GM04504 (cell line): ENCODE results near the gene GALNS.
"Not testable (repeated sequence)": the region's sequence is repeated elsewhere in the genome, so short reads cannot be mapped to it uniquely, and the experiment has no call there.

Experiments
- DNase-seq: peaks from one replicate; pipeline ENCODE4 v3.0.0-alpha.2; 2012; ENCODE audit warnings: low read depth

Gene GALNS

DNA sequence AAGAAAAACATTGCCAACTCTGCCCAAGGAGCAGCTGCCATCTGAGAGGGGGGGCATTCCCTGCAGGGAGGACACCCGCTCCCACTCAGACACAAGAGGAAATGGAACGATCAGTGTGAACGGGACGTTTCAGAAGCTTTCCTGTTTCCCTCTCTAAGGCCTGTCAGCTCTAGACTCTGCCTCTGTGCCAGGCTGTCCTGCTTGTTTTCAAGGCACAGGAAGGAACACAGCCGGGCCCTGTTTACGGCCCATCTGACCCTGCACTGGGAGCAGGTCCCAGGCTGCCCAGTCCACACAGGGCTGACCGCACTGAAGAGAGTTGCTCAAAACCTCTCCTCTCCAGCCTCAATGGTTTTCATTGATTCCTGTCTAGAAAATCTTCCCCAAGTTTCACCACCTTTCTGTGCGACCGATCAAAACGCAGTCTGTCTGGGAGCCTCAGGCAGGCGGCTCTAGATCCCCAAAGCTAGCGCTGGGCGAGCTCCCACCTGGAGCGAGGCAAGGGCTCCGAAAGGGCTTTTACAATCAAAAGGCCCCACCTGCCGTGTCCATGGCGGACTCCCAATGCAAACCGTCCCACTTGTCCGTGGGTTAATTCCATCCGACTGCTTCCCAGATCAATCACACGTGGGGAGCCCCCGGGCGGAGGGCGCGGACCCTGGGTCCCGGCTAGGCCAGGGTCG lies 73.2 kb downstream of the GALNS start:
- no peak for DNase-seq

DNA sequence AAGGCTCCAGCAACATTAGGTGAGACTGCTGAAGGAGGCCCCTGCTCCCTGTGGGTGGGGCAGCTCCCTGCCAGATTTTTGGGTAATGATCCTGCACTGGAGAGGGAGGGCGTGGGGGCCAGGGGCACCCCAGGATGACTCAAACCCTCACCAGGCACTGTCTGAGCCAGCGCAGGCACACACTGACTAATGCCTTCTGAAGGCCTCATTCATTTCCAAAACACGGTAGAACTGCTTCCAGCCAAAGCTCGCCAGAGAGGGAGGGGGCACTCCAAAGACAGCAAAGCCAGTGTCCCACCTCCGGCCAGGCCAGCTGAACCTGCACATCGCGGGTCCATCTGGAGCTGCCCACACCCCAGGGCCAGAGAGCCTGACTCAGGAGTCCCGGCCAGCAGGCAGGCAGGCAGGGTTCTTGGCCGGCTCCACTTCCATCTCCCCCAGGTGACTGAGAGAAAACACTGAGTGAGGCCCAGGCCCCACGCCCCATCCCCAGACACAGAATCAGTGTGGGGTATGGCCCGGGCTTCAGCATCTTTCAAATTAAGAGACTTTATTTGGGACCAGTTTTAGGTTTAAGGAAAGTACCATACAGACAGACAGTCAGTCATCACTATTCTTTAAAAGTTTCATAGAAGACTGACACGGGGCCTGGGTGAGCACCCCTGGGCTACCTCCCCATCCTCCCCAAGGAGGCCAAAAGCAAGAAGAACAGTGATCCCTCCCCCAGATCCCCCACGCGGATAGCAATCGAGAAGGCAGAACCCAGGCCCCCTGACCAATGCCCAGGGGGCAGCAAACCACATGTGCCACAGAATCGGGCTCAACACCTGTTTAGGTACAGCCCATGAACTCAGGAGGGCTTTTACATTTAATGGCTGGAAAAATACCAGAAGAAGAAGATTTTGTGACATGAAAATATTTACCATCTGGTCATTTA lies 74.0 kb downstream of the GALNS start:
- DNase-seq, result no peak

DNA sequence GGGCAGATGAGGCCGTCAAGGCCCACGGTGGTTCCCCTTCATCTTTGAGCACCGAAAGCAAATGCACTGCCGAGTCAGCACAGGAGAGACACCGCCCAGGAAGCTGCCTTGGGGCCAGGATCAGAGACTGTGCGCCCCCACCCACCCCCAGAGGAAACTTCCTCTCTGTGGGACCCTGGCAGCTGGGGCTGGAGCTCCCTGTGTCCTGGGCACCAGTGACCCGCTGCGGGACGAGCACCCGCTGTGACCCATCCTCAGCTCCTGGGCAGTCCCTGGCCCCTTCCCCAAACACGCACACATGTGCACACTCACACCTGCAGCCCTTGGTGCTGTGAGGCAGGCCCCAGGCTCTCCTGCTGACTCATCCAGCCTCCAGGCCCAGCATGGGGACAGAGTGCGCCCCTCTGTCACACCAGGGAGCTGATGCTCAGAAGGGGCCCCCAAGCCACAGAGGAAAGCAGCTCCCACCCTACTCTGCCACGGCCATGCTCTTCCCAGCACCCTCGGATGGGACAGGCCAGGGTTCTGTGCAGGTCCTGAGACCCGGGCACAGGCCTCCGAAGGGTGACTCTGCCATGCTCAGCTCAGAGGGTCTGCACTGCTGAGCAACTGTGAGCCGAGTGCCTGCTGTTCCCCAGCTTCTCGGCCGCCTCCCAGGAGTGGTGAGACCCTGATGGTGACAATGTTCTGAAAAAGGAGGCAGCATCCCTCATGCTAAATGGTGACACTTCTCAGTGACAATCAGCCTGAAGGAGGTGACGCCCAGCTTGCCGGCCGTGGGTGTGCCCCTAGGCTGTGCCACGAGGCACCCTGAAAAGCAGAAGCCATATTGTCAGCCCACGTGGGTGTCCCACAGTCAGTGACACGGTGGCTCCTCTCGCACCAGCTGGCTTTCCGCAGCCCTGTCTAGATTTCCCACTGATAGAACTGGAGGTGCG lies 75.3 kb downstream of the GALNS start:
- no peak for DNase-seq

DNA sequence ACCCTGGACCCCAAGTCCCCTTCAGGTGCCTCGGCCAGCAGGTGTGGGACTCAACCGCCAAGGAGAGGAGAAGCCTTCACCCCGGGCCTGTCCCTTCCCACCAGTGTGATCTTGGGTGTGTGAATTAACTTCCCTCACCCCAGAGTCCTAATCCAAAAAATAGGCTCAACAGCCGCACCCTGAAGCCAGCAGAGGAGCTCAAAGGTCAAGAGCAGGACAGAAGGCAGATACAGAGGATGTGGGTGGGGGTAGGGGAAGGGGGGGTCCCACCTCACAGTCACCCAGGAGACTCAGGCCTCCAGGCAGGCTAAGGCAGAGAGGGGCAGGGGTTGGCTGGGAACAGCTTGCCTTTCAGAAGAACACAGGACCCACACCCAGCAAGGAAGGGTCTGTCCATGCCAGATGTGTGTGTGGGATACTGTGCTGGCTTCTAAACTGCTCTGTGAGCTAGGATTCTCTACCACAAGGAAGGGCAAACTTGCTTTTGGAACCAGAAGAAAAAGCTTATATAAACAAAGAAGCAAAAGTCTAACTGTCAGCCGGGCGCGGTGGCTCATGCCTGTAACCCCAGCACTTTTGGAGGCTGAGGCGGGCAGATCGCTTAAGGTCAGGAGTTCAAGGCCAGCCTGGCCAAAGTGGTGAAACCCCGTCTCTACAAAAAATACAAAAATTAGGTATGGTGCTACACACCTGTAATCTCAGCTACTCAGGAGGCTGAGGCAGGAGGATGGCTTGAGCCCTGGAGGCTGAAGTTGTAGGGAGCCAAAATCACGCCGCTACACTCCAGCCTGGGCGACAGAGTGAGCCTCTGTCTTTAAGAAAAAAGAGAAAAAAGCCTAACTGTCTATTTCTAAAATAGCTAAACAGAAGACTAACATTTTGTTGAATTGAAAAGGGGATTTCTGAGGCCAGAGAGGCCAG lies 76.3 kb downstream of the GALNS start:
- DNase-seq, result no peak

DNA sequence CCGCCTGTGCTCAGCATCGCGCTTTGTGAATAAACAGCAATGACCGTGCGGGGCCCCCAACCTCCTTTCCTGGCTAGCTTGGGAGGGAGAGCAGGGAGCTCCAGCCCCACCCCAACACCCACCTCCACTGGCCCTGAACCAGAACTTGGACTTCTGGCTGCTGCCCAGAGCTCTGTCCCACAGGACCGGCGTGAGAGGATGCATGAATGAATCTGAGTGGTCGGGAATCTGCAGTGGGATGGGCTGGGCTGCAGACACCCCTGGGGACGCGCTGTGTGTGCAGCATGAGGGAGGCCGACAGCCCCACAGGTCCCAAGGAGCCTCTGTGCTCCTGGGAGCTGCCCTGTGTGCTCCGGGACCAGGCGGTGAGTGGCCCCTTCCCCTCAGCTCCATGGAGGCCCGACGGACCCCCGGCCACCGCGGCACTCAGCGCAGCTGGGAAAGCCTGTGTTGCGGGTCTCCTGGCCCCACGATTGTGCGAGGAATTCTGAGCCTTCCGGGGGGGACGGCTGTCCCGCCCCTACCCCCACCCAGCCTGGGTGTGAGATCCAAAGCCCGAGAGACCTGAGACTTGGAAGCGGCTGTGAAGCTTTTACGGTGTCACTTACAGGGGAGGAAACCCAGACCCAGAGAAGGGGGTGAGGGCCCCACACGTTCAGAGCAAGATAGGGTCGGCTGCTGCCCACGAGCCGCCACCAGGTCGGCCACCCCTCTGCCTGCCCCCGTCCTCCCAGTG lies 77.2 kb downstream of the GALNS start:
- no peak for DNase-seq

DNA sequence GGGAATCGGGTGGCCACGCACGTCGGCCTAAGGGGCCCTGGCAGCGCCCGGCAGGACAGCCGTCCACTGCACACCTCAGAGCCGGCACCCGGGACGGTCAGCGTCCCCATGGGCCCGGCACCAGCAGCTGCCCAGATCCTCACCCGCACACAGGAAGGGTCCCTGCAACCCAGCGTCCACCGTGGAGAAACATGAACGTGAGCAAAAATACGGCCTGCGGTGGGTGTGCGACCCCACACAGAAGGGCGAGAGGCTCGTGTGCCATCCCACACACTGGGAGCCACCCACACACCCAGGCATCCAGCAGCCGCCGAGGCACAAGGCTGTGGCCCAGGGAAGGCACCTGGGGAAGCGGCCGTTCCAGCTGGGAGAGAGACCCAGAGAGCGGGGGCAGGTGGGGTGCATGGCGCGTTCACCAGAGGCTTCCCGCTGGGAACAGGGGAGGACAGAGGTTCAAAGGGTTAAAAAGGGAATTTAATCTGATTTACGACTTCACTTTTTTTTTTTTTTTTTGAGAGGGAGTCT lies 78.1 kb downstream of the GALNS start:
- DNase-seq, result no peak

DNA sequence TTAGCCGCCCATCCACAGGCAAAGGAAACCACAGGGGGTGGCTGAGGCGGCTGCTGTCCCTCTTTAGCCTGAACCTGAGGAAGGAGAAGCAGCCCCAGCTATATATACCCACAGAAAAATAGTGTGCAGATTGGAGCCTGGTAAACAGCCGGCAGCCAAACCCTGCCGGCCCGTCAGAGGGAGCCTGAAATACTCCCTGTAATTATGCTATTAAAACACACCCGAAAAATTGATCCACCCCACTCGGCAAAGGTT lies 78.5 kb downstream of the GALNS start:
- no peak for DNase-seq

DNA sequence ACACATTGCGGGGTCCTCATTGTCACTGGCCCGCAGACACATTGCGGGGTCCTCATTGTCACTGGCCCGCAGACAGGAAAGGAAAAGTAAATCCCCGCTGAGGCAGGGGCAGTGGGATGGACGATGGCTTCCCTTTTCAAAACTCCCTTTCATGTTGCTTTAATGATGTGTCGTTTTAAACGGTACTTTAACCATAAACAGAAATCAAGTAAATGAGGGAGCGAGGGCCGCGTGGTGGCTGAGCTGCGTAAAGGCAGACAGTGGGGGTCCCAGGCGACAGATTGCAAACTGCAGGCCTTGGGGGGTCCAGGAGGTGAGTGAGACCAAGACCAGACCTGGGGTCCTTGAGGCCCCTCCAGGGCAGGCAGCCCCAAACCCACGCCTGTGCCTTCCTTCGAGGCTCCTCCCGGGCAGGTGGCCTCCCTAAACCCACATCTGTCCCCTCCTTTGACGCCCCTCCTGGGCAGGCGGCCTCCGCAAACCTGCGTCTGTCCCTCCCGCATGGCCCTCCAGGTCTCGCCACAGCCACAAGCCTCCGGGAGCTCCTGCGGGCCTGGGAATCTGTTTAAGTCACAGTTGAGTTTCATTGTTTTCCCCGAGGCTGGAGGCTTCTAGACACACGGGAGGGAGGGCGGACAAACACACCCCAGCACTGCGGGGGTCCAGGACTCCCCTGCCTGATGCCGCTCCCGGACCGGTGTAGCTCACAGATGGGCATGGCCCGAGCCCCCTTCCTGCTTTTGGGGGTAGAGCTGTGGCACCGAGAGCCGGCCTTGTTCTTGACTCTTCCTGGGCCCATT lies 79.1 kb downstream of the GALNS start:
- no peak for DNase-seq

DNA sequence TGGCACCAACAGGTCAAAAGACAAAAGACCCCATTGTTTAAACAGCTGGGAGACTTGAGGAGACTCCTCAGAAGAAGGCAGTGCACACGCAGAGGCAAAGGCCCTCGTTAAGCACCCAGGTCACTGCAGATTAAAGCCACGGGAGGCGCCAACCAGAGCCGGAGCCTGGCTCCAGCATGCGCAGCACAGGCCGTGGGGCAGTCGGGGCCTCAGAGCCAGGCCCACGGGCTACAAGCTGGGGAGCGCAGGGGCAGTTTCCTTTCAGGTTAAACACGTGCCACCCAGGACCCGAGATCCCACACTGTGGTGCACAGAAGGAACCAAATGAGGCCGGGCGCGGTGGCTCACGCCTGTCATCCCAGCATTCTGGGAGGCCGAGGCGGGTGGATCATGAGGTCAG lies 80.9 kb downstream of the GALNS start:
- no peak for DNase-seq

DNA sequence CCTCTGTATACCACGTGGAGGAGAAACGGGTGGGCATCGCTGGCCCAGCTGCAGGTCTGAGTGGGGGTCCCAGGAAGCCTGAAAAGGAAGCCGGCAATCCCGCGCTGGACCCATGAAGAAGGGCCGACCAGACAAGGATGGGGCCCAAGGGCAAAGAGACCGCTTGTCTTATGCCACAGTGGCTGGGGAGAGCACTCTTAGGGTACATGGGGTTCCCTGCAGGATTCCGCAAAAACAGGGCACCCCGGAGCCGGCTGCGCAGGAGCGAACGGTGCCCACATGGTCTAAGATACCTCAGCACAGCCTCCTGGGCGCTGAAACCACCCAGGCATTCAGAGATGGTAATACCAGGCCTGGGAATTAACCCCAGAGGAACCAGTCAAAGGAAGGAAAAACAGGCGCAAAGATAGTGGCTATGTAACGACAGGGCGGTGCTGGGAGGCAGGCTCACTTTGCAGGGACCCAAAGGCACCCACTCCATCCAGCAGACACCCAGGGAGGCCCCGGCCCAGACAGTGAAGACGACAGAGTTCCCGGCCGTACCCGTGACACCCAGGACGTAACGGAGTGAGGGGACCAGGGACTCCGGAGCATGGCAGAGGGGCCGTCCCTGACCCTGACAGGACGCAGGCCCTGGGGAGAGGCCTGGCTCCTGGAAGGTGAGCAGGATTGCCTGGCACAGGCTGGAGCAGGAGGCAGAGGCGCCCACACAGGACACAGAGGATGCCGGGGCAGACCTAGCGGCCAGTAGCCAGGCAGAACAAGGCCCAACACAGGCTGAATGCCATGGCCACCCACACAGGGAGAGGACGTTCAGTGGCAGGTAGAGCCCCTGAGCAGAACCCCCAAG lies 82.0 kb downstream of the GALNS start:
- DNase-seq, result no peak

DNA sequence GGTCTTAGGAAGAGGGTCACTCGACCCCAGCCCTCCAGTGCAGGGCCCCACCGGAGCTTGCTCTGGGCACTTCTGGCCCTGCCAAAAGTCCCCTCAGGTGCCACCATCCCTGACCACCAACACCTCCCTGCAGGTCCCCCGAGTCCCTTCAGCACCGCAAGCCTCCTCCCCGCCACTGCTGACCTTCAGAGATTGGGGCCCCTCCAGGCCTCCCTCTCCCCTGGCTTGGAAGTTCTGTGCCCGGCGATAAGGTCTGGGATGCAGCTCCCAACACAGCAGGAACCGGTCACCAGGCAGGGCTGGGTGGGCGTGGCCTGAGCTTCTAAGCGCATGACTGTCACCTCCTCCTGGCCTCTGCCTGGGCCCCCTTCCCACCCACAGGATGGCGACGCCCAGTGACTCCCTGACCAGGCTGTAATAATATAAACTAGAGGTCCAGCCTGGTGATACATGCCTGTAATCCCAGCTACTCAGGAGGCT lies 82.9 kb downstream of the GALNS start:
- DNase-seq, result peak; percentile 66

DNA sequence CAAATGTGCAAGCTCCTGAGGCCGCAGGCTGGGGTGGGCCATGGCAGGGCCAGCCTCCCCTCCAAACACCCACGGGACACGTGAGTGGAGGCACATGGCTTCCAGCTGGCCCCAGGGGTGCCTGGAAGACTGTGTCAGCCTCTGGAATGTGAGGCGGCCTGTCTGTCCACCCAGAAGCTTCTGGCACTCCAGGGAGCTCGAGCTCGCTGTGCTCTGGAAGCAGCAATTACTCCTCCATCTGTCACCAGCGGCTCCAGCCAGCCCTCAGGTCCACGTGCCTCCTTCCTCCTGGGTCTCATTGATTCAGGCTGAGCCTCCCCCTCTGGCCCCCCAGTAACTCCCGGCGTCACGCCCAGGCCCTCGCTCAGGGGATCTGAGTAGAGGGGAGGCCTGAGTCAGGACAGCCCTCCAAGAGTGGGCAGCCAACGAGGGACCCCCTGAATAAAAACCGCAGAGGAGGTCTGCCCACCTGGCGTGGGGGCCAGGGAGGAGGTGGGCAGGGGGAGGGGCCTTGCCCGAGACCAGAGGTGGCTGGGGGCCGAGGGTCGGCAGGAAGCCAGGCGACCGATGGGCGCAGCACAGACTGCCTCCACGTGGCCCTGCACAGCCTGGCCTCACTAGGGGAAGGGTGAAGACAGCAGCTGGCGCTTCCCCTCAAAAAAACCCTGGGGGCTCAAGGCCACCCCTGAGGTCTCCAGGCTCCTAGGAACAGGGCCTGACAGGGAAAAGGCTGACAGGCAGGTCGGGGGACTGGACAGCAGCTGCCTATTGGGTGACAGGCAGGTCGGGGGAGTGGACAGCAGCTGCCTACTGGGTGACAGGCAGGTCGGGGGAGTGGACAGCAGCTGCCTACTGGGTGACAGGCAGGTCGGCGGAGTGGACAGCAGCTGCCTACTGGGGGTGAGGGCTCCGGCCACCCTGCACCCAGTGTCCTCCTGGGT lies 83.6 kb downstream of the GALNS start:
- peak; percentile 92 for DNase-seq

DNA sequence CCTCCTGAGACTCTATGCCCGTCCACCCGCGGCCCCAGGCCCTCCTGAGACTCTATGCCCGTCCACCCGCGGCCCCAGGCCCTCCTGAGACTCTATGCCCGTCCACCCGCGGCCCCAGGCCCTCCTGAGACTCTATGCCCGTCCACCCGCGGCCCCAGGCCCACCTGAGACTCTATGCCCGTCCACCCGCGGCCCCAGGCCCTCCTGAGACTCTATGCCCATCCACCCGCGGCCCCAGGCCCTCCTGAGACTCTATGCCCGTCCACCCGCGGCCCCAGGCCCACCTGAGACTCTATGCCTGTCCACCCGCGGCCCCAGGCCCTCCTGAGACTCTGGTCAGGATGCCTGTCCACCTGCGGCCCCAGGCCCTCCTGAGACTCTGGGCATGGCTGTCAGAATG lies 85.0 kb downstream of the GALNS start:
- not testable (repeated sequence) for DNase-seq

DNA sequence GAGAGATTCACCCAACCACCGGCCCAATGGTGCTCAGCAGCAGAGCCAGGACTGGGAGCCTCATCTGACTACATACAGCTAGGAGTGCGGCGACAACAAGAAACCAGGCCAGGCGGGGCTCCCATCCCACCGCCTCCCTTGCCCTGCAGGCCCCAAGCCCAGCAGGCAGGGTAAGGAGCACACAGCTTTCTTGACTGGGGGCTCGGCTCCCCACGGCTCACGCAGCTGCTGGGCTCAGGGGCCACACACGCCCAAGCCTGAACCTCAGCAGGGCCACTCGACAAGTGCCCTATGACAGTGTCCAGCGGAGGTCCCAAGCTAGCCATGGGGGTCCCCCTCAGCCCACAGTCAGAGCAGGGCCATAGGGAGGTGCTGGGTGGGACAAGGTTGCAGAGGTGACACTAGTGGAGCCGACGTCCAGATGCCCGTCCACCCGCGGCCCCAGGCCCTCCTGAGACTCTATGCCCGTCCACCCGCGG lies 85.4 kb downstream of the GALNS start:
- no peak for DNase-seq

DNA sequence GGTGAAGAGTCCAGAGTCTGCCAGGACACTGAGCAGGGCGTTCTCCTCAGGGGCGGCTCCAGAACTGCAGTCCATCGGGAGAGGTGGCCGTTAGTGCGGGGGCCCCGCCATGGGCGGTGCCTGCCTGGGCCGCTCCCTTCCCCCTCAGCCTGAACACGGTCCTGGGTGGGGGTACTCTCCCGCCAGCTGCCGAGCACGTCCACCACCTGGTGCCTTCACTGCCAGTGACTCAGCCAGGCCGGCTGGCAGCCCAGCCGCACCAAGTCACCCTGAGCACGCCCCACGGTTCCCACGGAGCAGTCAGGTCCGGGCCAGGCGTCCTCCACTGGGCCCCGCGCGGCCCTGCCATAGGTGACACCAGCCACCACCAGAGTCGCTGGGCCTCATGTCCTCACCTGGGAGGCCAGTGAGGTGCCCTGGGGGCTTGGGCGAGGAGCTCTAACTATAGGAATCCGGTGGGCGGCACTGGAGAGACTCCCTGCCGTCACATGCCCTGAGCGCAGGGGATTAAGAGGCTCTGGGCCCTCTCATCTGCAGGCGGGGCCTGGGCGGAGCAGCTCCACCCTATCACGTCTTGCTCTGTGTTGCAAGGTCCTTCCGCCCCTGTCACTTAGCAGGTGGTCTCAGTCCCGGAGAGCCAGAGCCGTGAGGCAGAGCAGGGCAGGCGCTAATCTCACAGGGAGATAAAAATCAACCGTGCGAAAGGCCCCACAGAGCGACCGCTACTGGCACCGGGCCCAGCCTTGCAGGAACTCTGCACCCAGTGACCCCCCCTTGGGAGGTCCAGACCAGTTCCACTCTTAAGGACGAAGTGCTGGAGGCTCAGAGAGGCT lies 86.1 kb downstream of the GALNS start:
- no peak for DNase-seq
